Heart right ventricle (tissue), 16 donors: Measurements from ENCODE around the gene CHST15. TPM values are rescaled to one million over a fixed set of nuclear protein-coding genes. Genes with fewer than 3 reads are reported as not detected.

Experiments
- ATAC-seq, 8 donors: fragments of 200-7000 bp; cut with Tn5 transposase; one replicate each; pipeline ENCODE4 v1.9.1; 2020; ENCODE audit warnings: mild to moderate bottlenecking in 8 of 8, moderate library complexity in 8 of 8, moderate number of reproducible peaks in 1 of 8
- DNase-seq, 2 donors: peaks; one replicate each; pipeline ENCODE4 v3.0.0-alpha.2; 2020
- H3K27ac ChIP-seq, 10 donors: fragments of 200-600 bp; sonication (generic) in 2 of 10; one replicate each; pipeline versions ENCODE4 v1.5.0 to v1.8.0; 2020 to 2022; ENCODE audit warnings: mild to moderate bottlenecking in 3 of 10
- H3K27me3 ChIP-seq, 7 donors: fragments of 200-600 bp; one replicate each; pipeline ENCODE4 v1.8.0; 2021 to 2022; ENCODE audit warnings: mild to moderate bottlenecking in 2 of 7
- H3K36me3 ChIP-seq, 9 donors: fragments of 200-600 bp; sonication (generic) in 1 of 9; one replicate each; pipeline versions ENCODE4 v1.5.0 to v1.8.0; 2020 to 2022; ENCODE audit warnings: mild to moderate bottlenecking in 2 of 9
- H3K4me1 ChIP-seq, 9 donors: fragments of 200-600 bp; sonication (generic) in 1 of 9; one replicate each; pipeline versions ENCODE4 v1.5.0 to v1.8.0; 2020 to 2022; ENCODE audit warnings: mild to moderate bottlenecking in 4 of 9
- H3K4me3 ChIP-seq, 10 donors: fragments of 200-600 bp; sonication (generic) in 2 of 10; one replicate each; pipeline versions ENCODE4 v1.5.0 to v1.8.0; 2020 to 2022; ENCODE audit warnings: mild to moderate bottlenecking in 7 of 10, moderate library complexity in 2 of 10
- H3K9me3 ChIP-seq, 11 donors: fragments of 200-600 bp in 10 of 11; sonication (generic) in 2 of 11; one replicate each; pipeline versions ENCODE4 v1.5.0 to v1.8.0; 2013 to 2022; ENCODE audit warnings: mild to moderate bottlenecking in 2 of 11, control low read depth in 1 of 11, moderate library complexity in 1 of 11
- WGBS, 2 donors: extraction: QIAGEN DNeasy Blood & Tissue Kit; methylation state at CpG; one replicate each; pipeline ENCODE4 v1.1.7; 2013; ENCODE audit warnings: inconsistent platforms in 1 of 2; 5-methylcytosine and 5-hydroxymethylcytosine counted together
- intact Hi-C, 10 donors: fragments of 100-400 bp; cut with DNase I; formaldehyde crosslinking; loops; one replicate each; pipeline versions ENCODE4 v1.11.1 to v1.14.2; 2022
- polyA plus RNA-seq, 2 donors: library from polyadenylated mRNA; stranded (reverse); fragments of 200-250 nt; gene quantifications; one replicate each; pipeline ENCODE4 v1.2.3, GENCODE V29; 2013
- total RNA-seq, 10 donors: library from RNA; stranded (reverse); fragmentation: NEBNext Ultra II Directional in 3 of 10; extraction: Animal tissue kit (Norgen Biotek cat#: 25700) in 3 of 10; gene quantifications; one replicate each; pipeline versions ENCODE4 v1.2.1 to v1.2.4, GENCODE V29; 2021 to 2023
- TF ChIP-seq, protein P1 (sequence below), 9 donors: fragments of 200-600 bp; sonication (generic) in 2 of 9; IDR thresholded peaks; one replicate each; pipeline versions ENCODE4 v1.5.0 to v1.8.0; 2021 to 2022; ENCODE audit warnings: antibody characterized with exemption in 9 of 9, mild to moderate bottlenecking in 5 of 9, moderate library complexity in 1 of 9
- donor health status: Arrhythmogenic right ventricular cardiomyopathy.
- donor health status: ischemic (EF 13 %, LVEDD 7.1; RV severe dilation, severe dysfunction).
- donor health status: healthy with polysubstance abuse.
- donor health status: DM: no; HTN: yes; CAD: no.
- donor health status: DM: no; HTN: no; CAD: no.
- donor health status: ischemic (EF 25% LVEDD 6.9; RV normal size, moderate dysfunction).
- donor health status: ischemic (EF 25% LVEDD 5.7; RV mildly dilated, moderate dysfunction).
- donor health status: healthy.
- donor health status: DM: yes; HTN: yes; CAD: no.
- donor health status: Ischemic cardiomyopathy.
- donor health status: ischemic (EF 35%, LVEDD 5.7; RV mildly dilated, moderate dysfunction).
- donor health status: nonischemic (EF 11% LVEDD 7.7; RV severe dilation, severe dysfunction).
- donor health status: DM: yes; HTN: yes; CAD: no.
- donor health status: PGD.
- donor health status: ischemic (EF 29% LVEDD 5.4; RV normal size, mild dysfunction).
- donor health status: nonischemic (EF 23%, LVEDD 6.1; RV moderate dilation, normal function).

Gene CHST15
- total and polyA plus RNA-seq, 12 donors = 1.3 to 16.7 (median 4.8) TPM

DNA sequence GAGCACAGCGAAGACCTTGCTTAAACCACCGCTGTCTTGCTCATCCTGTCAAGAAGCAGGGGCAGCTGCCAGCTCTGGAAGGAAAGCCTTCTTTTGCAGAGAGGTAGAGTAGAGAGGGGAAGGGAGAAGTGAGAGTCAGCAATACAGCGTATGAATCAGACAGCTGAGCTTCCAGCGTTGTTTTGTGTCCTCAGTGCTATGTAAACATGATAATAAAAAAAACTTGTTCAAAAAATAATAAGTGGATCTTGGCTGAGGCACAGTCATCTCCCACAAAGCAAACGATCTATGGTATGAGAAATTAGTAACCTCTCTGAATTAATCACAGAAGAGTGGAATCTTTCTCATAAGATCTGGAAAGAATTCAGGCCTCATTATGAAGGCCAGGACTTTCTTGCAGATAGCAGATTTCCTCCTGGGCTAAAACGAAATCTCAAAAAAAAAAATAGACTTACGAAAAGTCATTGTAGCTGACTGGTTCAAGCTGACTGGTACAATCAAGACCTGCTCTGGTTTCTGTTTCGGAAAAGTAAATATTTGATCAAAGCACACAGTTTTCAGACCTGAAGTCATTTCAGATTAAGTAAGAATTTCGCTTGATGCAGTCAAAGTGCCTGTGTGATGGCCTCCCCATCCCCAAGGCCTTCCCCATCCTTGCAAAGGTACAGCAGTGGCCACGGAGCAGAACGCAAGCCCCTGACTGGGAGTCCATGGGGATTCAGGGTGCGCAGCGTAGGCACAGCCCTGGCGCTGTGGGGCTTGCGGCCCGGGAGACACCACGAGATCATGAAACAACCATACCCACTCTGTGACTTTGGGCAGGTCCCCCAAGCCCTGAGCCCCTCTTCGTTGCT is 29.4 kb downstream of the CHST15 start:
- Histone ChIP-seq H3K9me3 (no peaks in the 10 kb centered on the region), H3K36me3 (peaks cover 0 to 22% (median 0%) of the 10 kb centered on the region in 9 donors), H3K4me1 (peaks cover 2 to 58% (median 9%) of the 10 kb centered on the region in 9 donors), H3K27me3 (peaks cover 0 to 21% (median 11%) of the 10 kb centered on the region in 7 donors), H3K27ac (peak overlapping the region in 1 of 10 donors; percentile 81), H3K4me3 (no peak overlapping the region)
- ATAC-seq (peak in 6 of 8 donors; percentile 29 to 51 (median 45)), DNase-seq (no peak)
- 79 to 81% methylated on average over 18 of the region's 18 CpGs for WGBS, 2 donors
- TF ChIP-seq, protein P1, sequence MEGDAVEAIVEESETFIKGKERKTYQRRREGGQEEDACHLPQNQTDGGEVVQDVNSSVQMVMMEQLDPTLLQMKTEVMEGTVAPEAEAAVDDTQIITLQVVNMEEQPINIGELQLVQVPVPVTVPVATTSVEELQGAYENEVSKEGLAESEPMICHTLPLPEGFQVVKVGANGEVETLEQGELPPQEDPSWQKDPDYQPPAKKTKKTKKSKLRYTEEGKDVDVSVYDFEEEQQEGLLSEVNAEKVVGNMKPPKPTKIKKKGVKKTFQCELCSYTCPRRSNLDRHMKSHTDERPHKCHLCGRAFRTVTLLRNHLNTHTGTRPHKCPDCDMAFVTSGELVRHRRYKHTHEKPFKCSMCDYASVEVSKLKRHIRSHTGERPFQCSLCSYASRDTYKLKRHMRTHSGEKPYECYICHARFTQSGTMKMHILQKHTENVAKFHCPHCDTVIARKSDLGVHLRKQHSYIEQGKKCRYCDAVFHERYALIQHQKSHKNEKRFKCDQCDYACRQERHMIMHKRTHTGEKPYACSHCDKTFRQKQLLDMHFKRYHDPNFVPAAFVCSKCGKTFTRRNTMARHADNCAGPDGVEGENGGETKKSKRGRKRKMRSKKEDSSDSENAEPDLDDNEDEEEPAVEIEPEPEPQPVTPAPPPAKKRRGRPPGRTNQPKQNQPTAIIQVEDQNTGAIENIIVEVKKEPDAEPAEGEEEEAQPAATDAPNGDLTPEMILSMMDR (IDR thresholded peaks at IDR 0.05) = no peak
- intact Hi-C loops = no loop called here

GRCh38 chr10:124062390-124062789 is 31.0 kb downstream of the CHST15 start:
- peaks cover 0 to 22% (median 0%) of the 10 kb centered on the region in 9 donors for H3K36me3 ChIP-seq
- ATAC-seq (no peak), DNase-seq (no peak)
- H3K27me3 ChIP-seq = peaks cover 0 to 21% (median 8%) of the 10 kb centered on the region in 7 donors
- TF ChIP-seq, protein P1 (IDR thresholded peaks at IDR 0.05) = no peak
- WGBS, 2 donors = 88 to 89% methylated on average over 15 of the region's 15 CpGs
- no peaks in the 10 kb centered on the region for H3K9me3 ChIP-seq
- intact Hi-C loops = no loop called here
- peaks cover 2 to 43% (median 9%) of the 10 kb centered on the region in 9 donors for H3K4me1 ChIP-seq
- H3K27ac ChIP-seq = no peak overlapping the region
- H3K4me3 ChIP-seq = no peak overlapping the region

DNA sequence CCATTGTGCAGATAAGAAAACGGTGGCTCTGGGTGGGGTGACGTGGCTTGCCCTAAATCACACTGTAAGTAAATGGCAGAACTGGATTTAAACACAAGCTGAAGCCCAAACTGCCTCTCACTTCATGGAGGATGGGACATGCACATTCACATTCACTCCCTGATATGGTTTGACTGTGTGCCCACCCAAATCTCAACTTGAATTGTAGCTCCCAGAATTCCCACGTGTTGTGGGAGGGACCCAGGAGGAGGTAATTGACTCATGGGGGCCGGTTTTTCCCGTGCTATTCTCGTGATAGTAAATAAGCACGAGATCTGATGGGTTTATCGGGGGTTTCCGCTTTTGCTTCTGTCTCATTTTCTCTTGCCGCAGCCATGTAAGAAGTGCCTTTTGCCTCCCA is 32.4 kb downstream of the CHST15 start:
- WGBS, 2 donors = 84 to 91% methylated on average over 10 of the region's 10 CpGs
- H3K4me3 ChIP-seq = no peak overlapping the region

DNA sequence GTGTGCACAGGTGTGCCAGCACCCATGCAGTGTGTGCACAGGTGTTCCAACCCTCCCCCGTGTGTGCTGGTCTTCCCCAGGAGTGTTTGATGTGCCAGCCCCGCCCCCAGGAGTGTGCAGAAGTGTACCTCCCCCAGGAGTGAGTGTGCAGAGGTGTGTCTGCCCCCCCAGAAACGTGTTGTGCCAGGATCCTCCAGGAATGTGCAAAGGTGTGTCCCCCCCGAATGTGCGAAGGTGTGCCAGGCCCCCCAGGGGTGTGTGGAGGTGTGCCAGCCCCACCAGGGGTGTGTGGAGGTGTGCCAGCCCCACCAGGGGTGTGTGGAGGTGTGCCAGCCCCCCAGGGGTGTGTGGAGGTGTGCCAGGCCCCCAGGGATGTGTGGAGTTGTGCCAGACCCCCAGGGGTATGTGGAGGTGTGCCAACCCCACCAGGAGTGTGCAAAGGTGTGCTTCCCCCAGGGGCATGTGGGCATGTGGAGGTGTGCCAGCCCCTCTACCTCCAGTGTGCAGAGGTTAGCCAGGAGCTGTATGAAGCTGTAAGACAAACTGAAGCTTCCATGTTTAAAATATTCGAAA is 33.2 kb downstream of the CHST15 start:
- 76 to 78% methylated on average over 6 of the region's 6 CpGs for WGBS, 2 donors
- no peak for ATAC-seq
- H3K4me1 ChIP-seq = peaks cover 0 to 22% (median 0%) of the 10 kb centered on the region in 9 donors

More for the DNA sequence above, 32.4 kb downstream of the CHST15 start:
- peaks cover 0 to 22% (median 0%) of the 10 kb centered on the region in 9 donors for H3K36me3 ChIP-seq
- peaks cover 0 to 15% (median 5%) of the 10 kb centered on the region in 7 donors for H3K27me3 ChIP-seq
- peaks cover 0 to 30% (median 6%) of the 10 kb centered on the region in 9 donors for H3K4me1 ChIP-seq
- H3K9me3 ChIP-seq = no peaks in the 10 kb centered on the region
- intact Hi-C loops = no loop called here
- TF ChIP-seq, protein P1 (IDR thresholded peaks at IDR 0.05) = no peak
- DNase-seq = no peak
- ATAC-seq = no peak
- no peak overlapping the region for H3K27ac ChIP-seq

More for the DNA sequence above, 33.2 kb downstream of the CHST15 start:
- Histone ChIP-seq H3K9me3 (no peaks in the 10 kb centered on the region), H3K36me3 (peaks cover 0 to 22% (median 0%) of the 10 kb centered on the region in 9 donors), H3K27ac (no peak overlapping the region), H3K27me3 (peaks cover 0 to 8% (median 1%) of the 10 kb centered on the region in 7 donors), H3K4me3 (no peak overlapping the region)
- TF ChIP-seq, protein P1 (IDR thresholded peaks at IDR 0.05) = no peak
- intact Hi-C loops = no loop called here
- DNase-seq = no peak
